AG04450 (cell line): ENCODE measurements around the gene IP6K3. TPM values are rescaled to one million over a fixed set of nuclear protein-coding genes. Genes with fewer than 3 reads are reported as not detected.
A peak's percentile ranks its signal among the peaks of the same experiment; 100 is the strongest.

ENCODE experiments used
- CTCF ChIA-PET: fragments of 300-600, 350-600 bp; formaldehyde crosslinking; extraction: SDS; loops from one replicate; lab custom pipeline; 2022; ENCODE audit warnings: antibody characterized with exemption, inconsistent platforms; lab: Charles Lee
- POLR2A ChIA-PET: fragments of 350-600 bp; formaldehyde crosslinking; extraction: SDS; loops from one replicate; lab custom pipeline; 2021; ENCODE audit warnings: antibody characterized with exemption, inconsistent platforms; lab: Yijun Ruan, JAX
- DNase-seq: peaks from one replicate; pipeline ENCODE4 v3.0.0-alpha.2; 2011; ENCODE audit warnings: low read depth, low spot score
- H3K27ac ChIP-seq: one replicate; pipeline ENCODE4 v1.5.1; 2012; ENCODE audit warnings: low read depth, low read length, control low read depth
- H3K27me3 ChIP-seq: one replicate; pipeline ENCODE4 v1.6.0; 2012; ENCODE audit warnings: low read length; ENCODE audit not compliant: control insufficient read depth, insufficient read depth
- H3K4me3 ChIP-seq: 2 replicates; pipeline ENCODE4 v1.5.1; 2011; ENCODE audit warnings: mild to moderate bottlenecking, low read depth, low read length, control low read depth
- H3K9me3 ChIP-seq: 2 replicates; pipeline ENCODE4 v1.5.1; 2012; ENCODE audit warnings: low read length; ENCODE audit not compliant: control insufficient read depth, insufficient read depth
- polyA plus RNA-seq: library from polyadenylated mRNA; depleted of rRNA; stranded (reverse); fragments of >200 nt; gene quantifications from 2 replicates; pipeline ENCODE4 v1.2.3, GENCODE V29; 2011
- TF ChIP-seq, protein P1 (sequence below): IDR thresholded peaks from 2 replicates; pipeline ENCODE4 v1.5.1; 2011; ENCODE audit warnings: low read depth, low read length, control low read depth, inconsistent platforms

The IP6K3 gene
- polyA plus RNA-seq, 1 experiment, result 1.1 TPM

DNA sequence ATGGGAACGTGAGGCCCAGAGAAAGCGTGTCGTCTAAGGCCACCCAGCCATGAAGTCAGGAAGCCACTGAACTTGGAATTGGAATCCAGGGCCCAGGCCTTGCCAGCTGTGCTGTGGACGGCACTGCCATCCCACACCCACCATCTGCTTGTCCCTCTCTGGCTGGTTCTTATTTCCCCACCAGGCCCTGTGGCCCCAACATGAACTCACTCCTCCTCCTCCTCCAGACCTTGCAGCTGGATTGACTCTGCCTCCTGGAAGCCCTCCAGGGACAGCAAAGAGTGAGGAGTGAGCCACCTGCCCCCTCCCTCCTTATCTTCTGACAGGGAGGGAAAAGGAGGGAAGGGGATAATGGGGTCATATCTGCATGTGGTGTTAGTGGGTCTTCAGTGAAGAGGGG lies 16.0 kb upstream of the IP6K3 start:
- peaks cover 7% of the 10 kb centered on the region for H3K27me3 ChIP-seq
- no peak overlapping the region for H3K4me3 ChIP-seq
- DNase-seq, result no peak
- TF ChIP-seq, protein P1, sequence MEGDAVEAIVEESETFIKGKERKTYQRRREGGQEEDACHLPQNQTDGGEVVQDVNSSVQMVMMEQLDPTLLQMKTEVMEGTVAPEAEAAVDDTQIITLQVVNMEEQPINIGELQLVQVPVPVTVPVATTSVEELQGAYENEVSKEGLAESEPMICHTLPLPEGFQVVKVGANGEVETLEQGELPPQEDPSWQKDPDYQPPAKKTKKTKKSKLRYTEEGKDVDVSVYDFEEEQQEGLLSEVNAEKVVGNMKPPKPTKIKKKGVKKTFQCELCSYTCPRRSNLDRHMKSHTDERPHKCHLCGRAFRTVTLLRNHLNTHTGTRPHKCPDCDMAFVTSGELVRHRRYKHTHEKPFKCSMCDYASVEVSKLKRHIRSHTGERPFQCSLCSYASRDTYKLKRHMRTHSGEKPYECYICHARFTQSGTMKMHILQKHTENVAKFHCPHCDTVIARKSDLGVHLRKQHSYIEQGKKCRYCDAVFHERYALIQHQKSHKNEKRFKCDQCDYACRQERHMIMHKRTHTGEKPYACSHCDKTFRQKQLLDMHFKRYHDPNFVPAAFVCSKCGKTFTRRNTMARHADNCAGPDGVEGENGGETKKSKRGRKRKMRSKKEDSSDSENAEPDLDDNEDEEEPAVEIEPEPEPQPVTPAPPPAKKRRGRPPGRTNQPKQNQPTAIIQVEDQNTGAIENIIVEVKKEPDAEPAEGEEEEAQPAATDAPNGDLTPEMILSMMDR, result no peak
- no peak overlapping the region for H3K27ac ChIP-seq
- peaks cover 11% of the 10 kb centered on the region for H3K9me3 ChIP-seq
- ChIA-PET CTCF (interaction anchor here (0.9 to 5.6 kb wide), 8 partner anchors 8 to 178 kb away, joined by 3 to 62 read pairs (median 5); partner anchors contain the start of gene UQCC2), POLR2A (no interaction called here)

DNA sequence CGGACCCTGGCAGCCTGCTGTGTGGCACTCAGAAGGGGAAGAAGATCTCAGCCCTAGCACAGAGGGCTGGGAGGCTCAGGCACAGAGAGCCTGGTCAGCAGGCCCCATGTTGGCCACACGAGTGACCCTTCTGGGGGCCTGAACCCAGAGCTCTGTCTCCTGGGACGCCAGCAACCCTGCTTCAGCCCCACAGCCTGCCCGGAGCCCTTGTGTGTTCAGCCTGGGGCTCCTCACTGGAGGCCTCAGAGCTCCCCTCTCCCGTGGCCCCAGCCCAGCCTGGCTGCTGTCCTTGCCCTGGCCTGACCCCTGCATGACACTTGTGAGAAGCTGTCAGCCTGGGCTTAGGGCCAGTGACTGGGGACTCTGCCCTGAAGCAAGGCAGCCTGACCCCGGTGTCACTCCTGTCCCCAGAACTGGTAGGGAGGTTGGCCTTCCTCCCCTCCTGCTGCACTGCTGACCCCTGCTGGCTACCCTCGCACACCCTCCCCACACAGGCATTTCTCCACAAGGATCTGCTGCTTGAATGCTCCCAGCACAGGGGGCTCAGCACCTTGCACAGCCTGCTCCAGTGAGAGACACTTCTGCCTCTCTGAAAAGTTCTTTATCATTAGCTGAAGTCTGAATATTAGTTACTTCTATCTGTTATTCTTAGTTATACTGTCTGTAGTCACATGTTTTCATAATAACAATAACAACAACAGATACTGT lies 15.4 kb upstream of the IP6K3 start:
- ChIA-PET POLR2A (interaction anchor here (0.8 kb wide), 1 partner anchor 26 kb away, joined by 3 read pairs; no protein-coding TSS in a partner anchor), CTCF (interaction anchor here (0.9 to 5.6 kb wide), 11 partner anchors 8 to 266 kb away, joined by 3 to 62 read pairs (median 5); partner anchors contain the start of gene UQCC2)
- Histone ChIP-seq H3K9me3 (peaks cover 7% of the 10 kb centered on the region), H3K27ac (no peak overlapping the region), H3K27me3 (peaks cover 7% of the 10 kb centered on the region), H3K4me3 (no peak overlapping the region)
- TF ChIP-seq, protein P1, result peak; percentile 60
- no peak for DNase-seq

DNA sequence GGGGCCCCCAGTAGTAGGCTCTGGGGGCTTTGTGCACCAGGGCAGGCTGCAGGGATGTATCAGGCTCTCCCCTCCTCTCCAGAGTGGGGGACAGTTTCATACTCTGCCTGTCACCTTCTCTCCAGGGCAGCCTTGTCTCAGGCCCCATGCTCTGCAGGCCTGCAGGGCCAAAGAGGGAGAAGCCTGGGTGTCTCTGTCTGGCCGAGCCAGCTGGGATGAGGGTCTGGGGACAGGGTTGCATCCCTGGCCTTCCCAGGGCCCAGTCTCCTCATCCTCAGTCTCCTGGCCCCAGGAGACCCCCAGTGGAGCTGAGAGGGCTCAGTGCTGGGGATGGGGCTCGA lies 14.8 kb upstream of the IP6K3 start:
- Histone ChIP-seq H3K4me3 (no peak overlapping the region), H3K9me3 (peaks cover 3% of the 10 kb centered on the region), H3K27ac (no peak overlapping the region), H3K27me3 (peaks cover 7% of the 10 kb centered on the region)
- ChIA-PET CTCF (interaction anchor here (1.1 to 5.6 kb wide), 10 partner anchors 9 to 266 kb away, joined by 4 to 62 read pairs (median 6); partner anchors contain the start of gene UQCC2), POLR2A (interaction anchor here (0.8 kb wide), 1 partner anchor 26 kb away, joined by 3 read pairs; no protein-coding TSS in a partner anchor)
- TF ChIP-seq, protein P1, result no peak
- DNase-seq, result no peak

DNA sequence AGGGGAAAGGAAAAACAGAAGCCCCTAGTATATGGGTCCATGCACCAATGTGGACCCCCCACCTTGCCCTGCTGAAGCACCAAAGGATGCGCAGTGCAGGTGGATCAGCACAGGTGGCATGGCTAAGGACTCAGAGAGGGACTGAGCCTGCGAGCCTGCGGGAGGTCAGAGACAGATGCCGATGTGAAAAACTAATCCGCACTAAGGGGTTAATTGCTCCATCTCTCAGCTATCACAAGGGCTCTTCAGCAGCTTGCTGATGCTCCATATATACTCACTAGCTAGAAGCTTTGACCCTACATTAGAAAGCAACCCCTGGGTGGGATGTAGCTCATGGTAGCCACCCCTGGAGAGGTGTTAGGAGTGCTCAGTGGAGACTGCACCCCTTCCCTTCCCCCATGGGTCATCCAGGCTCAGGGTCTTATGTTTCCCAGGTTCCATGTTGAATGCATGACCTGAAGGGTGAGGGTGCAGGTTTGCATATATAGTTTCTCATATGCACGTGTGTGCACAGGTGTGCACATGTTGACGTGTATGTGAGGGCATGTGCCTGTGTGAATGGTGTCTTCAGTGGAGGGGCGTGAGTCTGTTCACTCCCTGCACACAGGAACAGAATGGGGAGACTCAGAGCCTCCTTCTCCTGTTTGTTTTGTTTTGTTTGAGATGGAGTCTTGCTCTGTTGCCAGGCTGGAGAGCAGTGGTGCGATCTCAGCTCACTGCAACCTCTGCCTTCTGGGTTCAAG lies 13.4 kb upstream of the IP6K3 start:
- Histone ChIP-seq H3K27ac (no peak overlapping the region), H3K9me3 (no peaks in the 10 kb centered on the region; the same call in 1 of the 2 replicates), H3K4me3 (no peak overlapping the region), H3K27me3 (peaks cover 7% of the 10 kb centered on the region)
- DNase-seq, result no peak
- POLR2A ChIA-PET, result no interaction called here
- CTCF ChIA-PET, result interaction anchor here (0.6 to 5.6 kb wide), 9 partner anchors 8 to 295 kb away, joined by 3 to 62 read pairs (median 5); partner anchors contain the start of gene UQCC2
- TF ChIP-seq, protein P1, result no peak
